ENCODE results near the gene CD72. TPM values are rescaled to one million over a fixed set of nuclear protein-coding genes. Genes with fewer than 3 reads are reported as not detected.
A peak's percentile ranks its signal among the peaks of the same experiment; 100 is the strongest.

CD72 gene
- total RNA-seq, 1 donor from 2014 or later = 125 TPM

- intact Hi-C loops (cut with micrococcal nuclease) = no loop called here
- H3K27ac Mint-ChIP-seq = no peak overlapping the region
- ChIA-PET POLR2A (no interaction called here), CTCF (no interaction called here)
- H3K4me3 Mint-ChIP-seq = no peak overlapping the region
- ATAC-seq (ENCODE audit: low read depth) = no peak
- peaks cover 14% of the 10 kb centered on the region for H3K9me3 Mint-ChIP-seq
- H3K36me3 Mint-ChIP-seq (ENCODE audit: low read depth) = peaks cover 10% of the 10 kb centered on the region
- no peak for TF ChIP-seq CTCF (IDR thresholded peaks at IDR 0.05)
- no peaks in the 10 kb centered on the region for H3K4me1 Mint-ChIP-seq
- no peak for DNase-seq
- no peaks in the 10 kb centered on the region for H3K27me3 Mint-ChIP-seq
Observed at GRCh38 chr9:35577486-35577885, 40.7 kb downstream of the CD72 start.

GRCh38 chr9:35575478-35575877, 42.7 kb downstream of the CD72 start:
- peaks cover 7% of the 10 kb centered on the region for H3K4me1 Mint-ChIP-seq
- intact Hi-C loops (cut with micrococcal nuclease) = no loop called here
- no peak for ATAC-seq (ENCODE audit: low read depth)
- peaks cover 7% of the 10 kb centered on the region for H3K36me3 Mint-ChIP-seq (ENCODE audit: low read depth)
- H3K4me3 Mint-ChIP-seq = no peak overlapping the region
- POLR2A ChIA-PET = interaction anchor here (0.5 kb wide), 1 partner anchor 182 kb away, joined by 7 read pairs; no protein-coding TSS in a partner anchor
- no peak for DNase-seq
- H3K27me3 Mint-ChIP-seq = no peaks in the 10 kb centered on the region
- TF ChIP-seq CTCF (IDR thresholded peaks at IDR 0.05) = no peak
- no peak overlapping the region for H3K27ac Mint-ChIP-seq
- CTCF ChIA-PET = no interaction called here
- peaks cover 9% of the 10 kb centered on the region for H3K9me3 Mint-ChIP-seq

GRCh38 chr9:35574578-35575122, 43.6 kb downstream of the CD72 start:
- ATAC-seq (ENCODE audit: low read depth) (no peak), DNase-seq (no peak)
- peaks cover 4% of the 10 kb centered on the region for H3K36me3 Mint-ChIP-seq (ENCODE audit: low read depth)
- peaks cover 16% of the 10 kb centered on the region for H3K4me1 Mint-ChIP-seq
- no peak overlapping the region for H3K4me3 Mint-ChIP-seq
- peaks cover 6% of the 10 kb centered on the region for H3K9me3 Mint-ChIP-seq
- POLR2A ChIA-PET = no interaction called here
- no peaks in the 10 kb centered on the region for H3K27me3 Mint-ChIP-seq
- TF ChIP-seq CTCF (IDR thresholded peaks at IDR 0.05) = no peak
- intact Hi-C loops (cut with micrococcal nuclease) = no loop called here
- H3K27ac Mint-ChIP-seq = no peak overlapping the region
- CTCF ChIA-PET = no interaction called here

- no peaks in the 10 kb centered on the region for H3K9me3 Mint-ChIP-seq
- no peak for TF ChIP-seq CTCF (IDR thresholded peaks at IDR 0.05)
- POLR2A ChIA-PET = no interaction called here
- H3K4me3 Mint-ChIP-seq = no peak overlapping the region
- peaks cover 26% of the 10 kb centered on the region for H3K4me1 Mint-ChIP-seq
- peak; percentile 56 for ATAC-seq (ENCODE audit: low read depth)
- no peaks in the 10 kb centered on the region for H3K27me3 Mint-ChIP-seq
- H3K36me3 Mint-ChIP-seq (ENCODE audit: low read depth) = no peaks in the 10 kb centered on the region
- CTCF ChIA-PET = interaction anchor here (1.9 kb wide), 1 partner anchor 33 kb away, joined by 4 read pairs; no protein-coding TSS in a partner anchor
- intact Hi-C loops (cut with micrococcal nuclease) = no loop called here
- DNase-seq = no peak
- peak overlapping the region; percentile 59 for H3K27ac Mint-ChIP-seq
Observed at GRCh38 chr9:35570709-35571504, 47.3 kb downstream of the CD72 start.

- POLR2A ChIA-PET = no interaction called here
- intact Hi-C loops (cut with micrococcal nuclease) = no loop called here
- ATAC-seq (ENCODE audit: low read depth) (no peak), DNase-seq (no peak)
- H3K27ac Mint-ChIP-seq = peak overlapping the region; percentile 76
- no peak overlapping the region for H3K4me3 Mint-ChIP-seq
- no peaks in the 10 kb centered on the region for H3K9me3 Mint-ChIP-seq
- CTCF ChIA-PET = interaction anchor here (1.4 kb wide), 1 partner anchor 30 kb away, joined by 4 read pairs; no protein-coding TSS in a partner anchor
- no peak for TF ChIP-seq CTCF (IDR thresholded peaks at IDR 0.05)
- H3K4me1 Mint-ChIP-seq = peaks cover 26% of the 10 kb centered on the region
- no peaks in the 10 kb centered on the region for H3K27me3 Mint-ChIP-seq
- no peaks in the 10 kb centered on the region for H3K36me3 Mint-ChIP-seq (ENCODE audit: low read depth)
Observed at GRCh38 chr9:35569206-35569605, 49.0 kb downstream of the CD72 start.
